HG03354 (cell line): ENCODE data around the gene NRTN.
"Not testable (repeated sequence)": the region's sequence is repeated elsewhere in the genome, so short reads cannot be mapped to it uniquely, and the experiment has no call there.

Experiments used
- ATAC-seq: cut with Tn5 transposase; IDR thresholded peaks from one replicate; pipeline ENCODE4 v1.9.1; 2021; ENCODE audit warnings: mild to moderate bottlenecking; ENCODE audit not compliant: unreplicated experiment, poor library complexity, severe bottlenecking

The NRTN gene

GRCh38 chr19:5829567-5830310 lies 24.9 kb downstream of the NRTN start:
- ATAC-seq: no peak

GRCh38 chr19:5831159-5831558 lies 26.3 kb downstream of the NRTN start:
- ATAC-seq: no peak

GRCh38 chr19:5832061-5832460 lies 27.2 kb downstream of the NRTN start:
- no peak for ATAC-seq

- no peak for ATAC-seq
Measured at GRCh38 chr19:5832527-5833216, 27.8 kb downstream of the NRTN start.

GRCh38 chr19:5837761-5838352 lies 33.0 kb downstream of the NRTN start:
- no peak for ATAC-seq

- no peak for ATAC-seq
Measured at GRCh38 chr19:5838353-5839064, 33.6 kb downstream of the NRTN start.

- ATAC-seq: no peak
Measured at GRCh38 chr19:5839065-5840017, 34.5 kb downstream of the NRTN start, which contains the start of gene FUT6. FUT6 (minus strand) TSS chr19:5839702; CDS start chr19:5832567, 7,135 bp downstream.

GRCh38 chr19:5841735-5842111 lies 36.9 kb downstream of the NRTN start:
- not testable (repeated sequence) for ATAC-seq

GRCh38 chr19:5843295-5843927 lies 38.5 kb downstream of the NRTN start:
- ATAC-seq: no peak

GRCh38 chr19:5844456-5845433 lies 39.9 kb downstream of the NRTN start:
- no peak for ATAC-seq

GRCh38 chr19:5847846-5848245 lies 43.0 kb downstream of the NRTN start:
- ATAC-seq: not testable (repeated sequence)

GRCh38 chr19:5848621-5849020 lies 43.8 kb downstream of the NRTN start:
- not testable (repeated sequence) for ATAC-seq

GRCh38 chr19:5850189-5850588 lies 45.3 kb downstream of the NRTN start:
- no peak for ATAC-seq

GRCh38 chr19:5850743-5851293 lies 46.0 kb downstream of the NRTN start:
- ATAC-seq: no peak

- no peak for ATAC-seq
Measured at GRCh38 chr19:5851302-5851701, 46.4 kb downstream of the NRTN start, which contains the start of gene FUT3. FUT3 (minus strand) TSS chr19:5851449.

GRCh38 chr19:5854121-5854520 lies 49.3 kb downstream of the NRTN start:
- not testable (repeated sequence) for ATAC-seq

GRCh38 chr19:5855151-5855550 lies 50.3 kb downstream of the NRTN start:
- not testable (repeated sequence) for ATAC-seq
